CD4-positive, alpha-beta T cell treated with Interleukin-15 for 1 hour (primary cell): Measurements from ENCODE around the gene MNDA.
"Not testable (repeated sequence)": the region's sequence is repeated elsewhere in the genome, so short reads cannot be mapped to it uniquely, and the experiment has no call there.

Source experiments
- DNase-seq: peaks from one replicate; pipeline ENCODE4 v3.0.0-alpha.2; 2020

Gene MNDA

DNA sequence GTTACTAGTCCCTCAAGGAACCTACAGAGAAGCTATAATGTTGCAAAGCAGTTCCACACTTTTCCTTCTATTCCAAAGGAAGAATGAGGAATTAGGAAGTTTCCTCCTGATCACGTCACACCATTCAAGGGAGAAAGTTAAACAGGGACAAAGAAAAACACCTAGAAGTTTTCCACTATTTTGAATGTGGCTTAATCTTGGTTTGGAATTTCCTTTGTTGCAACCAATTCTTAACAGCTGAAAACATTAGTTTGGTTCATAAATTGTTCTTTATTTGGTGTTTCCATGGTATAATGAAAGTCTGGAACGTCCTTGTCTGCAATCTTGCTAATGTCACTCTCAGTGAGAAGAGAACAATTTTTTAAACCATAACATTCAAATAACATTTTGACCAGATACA, 8.4 kb downstream of the MNDA start:
- DNase-seq, result no peak

- DNase-seq, result no peak
These were observed 9.1 kb downstream of the MNDA start for GRCh38 chr1:158840236-158840635.

- no peak for DNase-seq
These were observed 33.4 kb downstream of the MNDA start for GRCh38 chr1:158864595-158864994.

DNA sequence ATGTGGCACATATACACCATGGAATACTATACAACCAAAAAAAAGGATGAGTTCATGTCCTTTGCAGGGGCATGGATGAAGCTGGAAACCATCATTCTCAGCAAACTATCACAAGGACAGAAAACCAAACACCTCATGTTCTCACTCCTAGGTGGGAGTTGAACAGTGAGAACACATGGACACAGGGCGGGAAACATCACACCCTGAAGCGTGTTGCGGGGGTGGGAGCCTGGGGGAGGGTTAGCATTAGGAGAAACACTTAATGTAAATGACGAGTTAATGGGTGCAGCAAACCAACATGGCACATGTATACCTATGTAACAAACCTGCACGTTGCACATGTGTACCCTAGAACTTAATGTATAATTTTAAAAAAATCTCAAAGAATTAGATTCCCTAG, 39.3 kb downstream of the MNDA start:
- DNase-seq, result not testable (repeated sequence)

DNA sequence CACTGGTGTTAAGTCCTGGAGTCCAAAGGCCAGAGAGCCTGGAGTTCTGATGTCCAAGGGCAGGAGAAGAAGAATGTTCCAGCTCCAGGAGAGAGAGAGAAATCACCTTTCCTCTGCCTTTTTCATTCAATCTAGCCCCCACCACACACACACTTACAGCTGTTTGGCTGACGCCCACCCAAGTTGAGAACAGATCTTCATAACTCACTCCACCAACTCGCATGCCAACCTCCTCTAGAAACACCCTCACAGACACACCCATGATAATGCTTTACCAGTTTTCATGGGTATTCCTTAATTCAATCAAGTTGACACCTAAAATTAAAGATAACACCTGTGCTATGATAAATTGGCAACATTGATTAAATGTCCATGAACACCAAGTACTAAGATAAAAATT, 42.0 kb downstream of the MNDA start:
- DNase-seq, result no peak

GRCh38 chr1:158893654-158894053, 62.5 kb downstream of the MNDA start:
- no peak for DNase-seq

- DNase-seq, result no peak
These were observed 67.6 kb downstream of the MNDA start for GRCh38 chr1:158898722-158899121.
